OCI-LY1 (cell line): ENCODE measurements around the gene BBS2.

Experiments
- H2AFZ ChIP-seq: fragments of 200-600 bp; sonication (generic), shearing (Covaris generic); 2 replicates; pipeline ENCODE4 v1.6.0; 2014; ENCODE audit warnings: antibody characterized with exemption, mild to moderate bottlenecking, low read length
- H3F3A ChIP-seq: fragments of 200-600 bp; sonication (generic), shearing (Covaris generic); 2 replicates; pipeline ENCODE4 v1.6.0; 2014; ENCODE audit warnings: mild to moderate bottlenecking, antibody characterized with exemption, low read length, moderate library complexity; ENCODE audit not compliant: insufficient read depth
- H3K27ac ChIP-seq: fragments of 200-600 bp; sonication (generic); 2 replicates; pipeline ENCODE4 v1.5.1; 2014; ENCODE audit warnings: low read length, mixed run types, mild to moderate bottlenecking, low read depth; ENCODE audit not compliant: poor library complexity, severe bottlenecking
- H3K27me3 ChIP-seq: fragments of 200-600 bp; sonication (generic); 2 replicates; pipeline ENCODE4 v1.6.0; 2014; ENCODE audit warnings: antibody characterized with exemption, mild to moderate bottlenecking, low read length, moderate library complexity; ENCODE audit not compliant: insufficient read depth
- H3K36me3 ChIP-seq: fragments of 200-600 bp; sonication (generic); 2 replicates; pipeline ENCODE4 v1.6.1; 2014; ENCODE audit warnings: mild to moderate bottlenecking, antibody characterized with exemption, low read length, moderate library complexity, mixed read lengths; ENCODE audit not compliant: insufficient read depth
- H3K4me1 ChIP-seq: fragments of 200-600 bp; sonication (generic); 2 replicates; pipeline ENCODE4 v1.5.1; 2014; ENCODE audit warnings: mild to moderate bottlenecking, low read length, moderate library complexity; ENCODE audit not compliant: insufficient read depth, severe bottlenecking
- H3K4me2 ChIP-seq: fragments of 200-600 bp; sonication (generic), shearing (Covaris generic); 2 replicates; pipeline ENCODE4 v1.6.1; 2014; ENCODE audit warnings: low read length
- H3K4me3 ChIP-seq: fragments of 200-600 bp; sonication (generic); 2 replicates; pipeline ENCODE4 v1.5.1; 2014; ENCODE audit warnings: low read length, low read depth, mild to moderate bottlenecking, mixed read lengths; ENCODE audit not compliant: poor library complexity, severe bottlenecking
- H3K79me2 ChIP-seq: fragments of 200-600 bp; shearing (Covaris generic); 2 replicates; pipeline ENCODE4 v1.6.1; 2016; ENCODE audit warnings: mixed run types, low read length, mixed read lengths; ENCODE audit not compliant: insufficient read depth
- H3K9ac ChIP-seq: fragments of 200-600 bp; sonication (generic), shearing (Covaris generic); 2 replicates; pipeline ENCODE4 v1.6.1; 2014; ENCODE audit warnings: mild to moderate bottlenecking, low read length, mixed read lengths
- H3K9me2 ChIP-seq: fragments of 200-600 bp; sonication (generic), shearing (Covaris generic); 2 replicates; pipeline ENCODE4 v1.6.1; 2014; ENCODE audit warnings: low read depth, mild to moderate bottlenecking, low read length, mixed read lengths
- H3K9me3 ChIP-seq: fragments of 200-600 bp; shearing (Covaris generic); 2 replicates; pipeline ENCODE4 v1.6.1; 2014; ENCODE audit warnings: low read length, mixed read lengths
- H4K20me1 ChIP-seq: fragments of 200-600 bp; sonication (generic), shearing (Covaris generic); 2 replicates; pipeline ENCODE4 v1.6.0; 2016; ENCODE audit warnings: mild to moderate bottlenecking, low read length; ENCODE audit not compliant: insufficient read depth
- EZH2 ChIP-seq: fragments of 200-600 bp; sonication (generic), shearing (Covaris generic); IDR thresholded peaks from 2 replicates; pipeline ENCODE4 v1.8.0; 2017; ENCODE audit warnings: borderline replicate concordance, mixed run types, mild to moderate bottlenecking, antibody characterized with exemption, low read length, moderate library complexity, mixed read lengths
- TF ChIP-seq, protein P1 (sequence below): fragments of 200-600 bp; sonication (generic), shearing (Covaris generic); IDR thresholded peaks from 2 replicates; pipeline ENCODE4 v1.5.1; 2017; ENCODE audit warnings: mild to moderate bottlenecking, antibody characterized with exemption, low read length, moderate library complexity, mixed read lengths

Gene BBS2

DNA sequence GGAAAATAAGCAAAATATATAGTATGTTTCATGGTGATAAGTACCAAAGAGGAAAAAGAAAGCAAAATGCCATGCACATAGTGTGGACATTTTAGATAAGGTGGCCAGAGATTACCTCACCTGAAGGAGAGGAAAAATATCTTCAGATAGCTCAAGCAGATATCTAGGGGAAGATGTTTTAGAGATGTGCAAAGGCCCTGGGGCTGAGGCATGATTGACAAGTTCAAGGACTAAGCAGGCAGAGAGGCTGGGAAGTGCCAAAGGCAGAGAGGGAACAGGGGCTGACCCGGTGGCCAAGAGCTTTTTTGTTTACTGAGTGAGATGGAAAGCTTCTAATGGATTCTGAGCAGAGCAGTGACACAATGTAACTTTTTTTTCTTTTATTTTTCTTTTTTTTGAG, 40.6 kb upstream of the BBS2 start:
- no peak overlapping the region for H3K9ac ChIP-seq
- H3K27ac ChIP-seq = no peak overlapping the region
- H3K4me2 ChIP-seq = no peak overlapping the region
- H3F3A ChIP-seq = no peaks in the 10 kb centered on the region
- H4K20me1 ChIP-seq = no peaks in the 10 kb centered on the region
- no peaks in the 10 kb centered on the region for H3K36me3 ChIP-seq
- H3K9me3 ChIP-seq = no peaks in the 10 kb centered on the region
- no peak overlapping the region for H2AFZ ChIP-seq
- TF ChIP-seq, protein P1, sequence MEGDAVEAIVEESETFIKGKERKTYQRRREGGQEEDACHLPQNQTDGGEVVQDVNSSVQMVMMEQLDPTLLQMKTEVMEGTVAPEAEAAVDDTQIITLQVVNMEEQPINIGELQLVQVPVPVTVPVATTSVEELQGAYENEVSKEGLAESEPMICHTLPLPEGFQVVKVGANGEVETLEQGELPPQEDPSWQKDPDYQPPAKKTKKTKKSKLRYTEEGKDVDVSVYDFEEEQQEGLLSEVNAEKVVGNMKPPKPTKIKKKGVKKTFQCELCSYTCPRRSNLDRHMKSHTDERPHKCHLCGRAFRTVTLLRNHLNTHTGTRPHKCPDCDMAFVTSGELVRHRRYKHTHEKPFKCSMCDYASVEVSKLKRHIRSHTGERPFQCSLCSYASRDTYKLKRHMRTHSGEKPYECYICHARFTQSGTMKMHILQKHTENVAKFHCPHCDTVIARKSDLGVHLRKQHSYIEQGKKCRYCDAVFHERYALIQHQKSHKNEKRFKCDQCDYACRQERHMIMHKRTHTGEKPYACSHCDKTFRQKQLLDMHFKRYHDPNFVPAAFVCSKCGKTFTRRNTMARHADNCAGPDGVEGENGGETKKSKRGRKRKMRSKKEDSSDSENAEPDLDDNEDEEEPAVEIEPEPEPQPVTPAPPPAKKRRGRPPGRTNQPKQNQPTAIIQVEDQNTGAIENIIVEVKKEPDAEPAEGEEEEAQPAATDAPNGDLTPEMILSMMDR = no peak
- no peak for TF ChIP-seq EZH2
- H3K79me2 ChIP-seq = no peaks in the 10 kb centered on the region
- no peak overlapping the region for H3K4me3 ChIP-seq
- H3K27me3 ChIP-seq = no peaks in the 10 kb centered on the region; the same call in 1 of the 2 replicates
- no peaks in the 10 kb centered on the region for H3K4me1 ChIP-seq
- H3K9me2 ChIP-seq = no peaks in the 10 kb centered on the region

DNA sequence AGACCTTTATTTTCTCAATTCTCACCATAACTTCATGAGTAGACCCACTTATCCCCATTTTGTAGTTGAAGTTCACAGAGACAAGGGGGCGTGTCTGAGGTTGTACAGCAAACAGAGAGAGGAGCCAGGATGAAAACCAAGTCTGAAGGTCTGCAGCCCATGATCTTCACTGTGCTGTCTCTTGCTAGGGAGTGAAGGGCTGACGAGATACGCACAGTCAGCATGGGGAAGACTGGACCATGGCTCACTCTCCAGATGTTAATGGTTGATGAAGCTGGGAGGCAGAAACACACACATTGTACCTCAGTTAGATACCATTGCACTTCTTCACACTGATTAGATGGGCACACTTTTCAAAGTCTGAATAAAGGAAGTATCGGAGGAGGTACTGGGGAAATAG, 39.3 kb upstream of the BBS2 start:
- no peak overlapping the region for H3K4me2 ChIP-seq
- H3F3A ChIP-seq = no peaks in the 10 kb centered on the region
- H3K27me3 ChIP-seq = no peaks in the 10 kb centered on the region; the same call in 1 of the 2 replicates
- H4K20me1 ChIP-seq = no peaks in the 10 kb centered on the region
- H3K4me3 ChIP-seq = no peak overlapping the region
- H3K9me2 ChIP-seq = no peaks in the 10 kb centered on the region
- H3K9me3 ChIP-seq = no peaks in the 10 kb centered on the region
- H3K9ac ChIP-seq = no peak overlapping the region
- no peak for TF ChIP-seq EZH2
- TF ChIP-seq, protein P1 = no peak
- no peaks in the 10 kb centered on the region for H3K4me1 ChIP-seq
- no peaks in the 10 kb centered on the region for H3K79me2 ChIP-seq
- H3K27ac ChIP-seq = no peak overlapping the region
- H2AFZ ChIP-seq = no peak overlapping the region
- H3K36me3 ChIP-seq = no peaks in the 10 kb centered on the region

DNA sequence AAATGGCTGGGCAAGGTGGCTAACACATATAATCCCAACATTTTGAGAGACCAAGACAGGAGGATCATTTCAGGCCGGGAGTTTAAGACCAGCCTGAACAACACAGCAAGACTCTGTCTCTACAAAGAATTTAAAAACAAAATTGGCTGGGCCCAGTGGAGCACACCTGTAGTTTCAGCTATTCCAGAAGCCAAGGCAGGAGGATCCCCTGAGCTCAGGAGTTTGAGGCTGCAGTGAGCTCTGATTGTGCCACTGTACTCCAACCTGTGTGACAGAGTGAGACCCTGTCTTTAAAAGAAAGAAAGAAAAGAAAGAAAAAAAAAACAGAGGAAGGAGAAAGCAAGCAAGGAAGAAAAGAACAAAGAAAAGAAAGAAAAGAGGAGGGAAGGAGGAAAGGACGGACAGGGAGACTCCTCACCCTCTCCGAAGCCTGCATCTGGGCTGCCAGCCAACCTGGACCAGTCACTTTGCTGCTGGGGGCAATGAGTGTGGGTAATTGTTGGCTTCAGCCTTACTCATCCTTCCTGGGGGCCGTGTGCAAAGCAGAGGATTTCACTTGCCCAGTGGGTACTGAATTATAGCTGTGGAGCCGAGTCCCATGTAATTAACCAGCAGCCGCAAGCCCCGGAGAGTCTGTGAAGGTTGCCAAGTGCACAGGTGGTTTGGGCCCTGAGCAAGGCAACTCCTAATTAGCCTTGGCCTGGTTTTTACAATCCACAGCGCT, 38.4 kb upstream of the BBS2 start:
- Histone ChIP-seq H3K79me2 (no peaks in the 10 kb centered on the region), H3K9ac (no peak overlapping the region), H3K4me1 (no peaks in the 10 kb centered on the region), H3K9me3 (no peaks in the 10 kb centered on the region), H3K27ac (no peak overlapping the region), H2AFZ (no peak overlapping the region), H4K20me1 (no peaks in the 10 kb centered on the region), H3K9me2 (no peaks in the 10 kb centered on the region), H3K4me3 (no peak overlapping the region), H3K36me3 (no peaks in the 10 kb centered on the region), H3F3A (no peaks in the 10 kb centered on the region), H3K4me2 (no peak overlapping the region), H3K27me3 (no peaks in the 10 kb centered on the region; the same call in 1 of the 2 replicates)
- TF ChIP-seq EZH2 = no peak
- TF ChIP-seq, protein P1 = no peak
